Measurements from ENCODE around the gene NLRP9.

DNA sequence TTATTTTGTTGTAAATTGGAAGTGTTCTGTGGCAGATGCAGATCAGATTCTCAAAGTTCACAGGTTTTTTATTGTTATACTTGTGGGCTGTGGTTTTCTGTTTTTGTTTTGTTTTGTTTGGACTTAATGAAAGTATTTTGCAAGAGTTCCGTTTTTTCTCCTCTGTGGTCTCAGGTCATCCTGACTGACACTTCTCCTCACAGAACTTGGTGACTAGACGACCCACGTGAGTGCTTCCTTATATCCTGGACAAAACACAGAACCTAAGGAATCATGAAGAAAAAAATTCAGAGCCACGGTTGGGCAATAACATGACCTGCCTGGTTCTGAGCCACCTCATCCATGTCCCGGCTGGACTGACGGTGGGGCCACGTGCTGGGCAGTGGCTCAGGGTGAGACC lies 28.3 kb upstream of the NLRP9 start:
- TF ChIP-seq CTCF (IDR thresholded peaks at IDR 0.05) (no peak), MAFK (IDR thresholded peaks at IDR 0.05; ENCODE audit: partially characterized antibody) (no peak)

Data from A549 (cell line).